B cell (primary cell): ENCODE measurements around the gene SDF2L1. TPM values are rescaled to one million over a fixed set of nuclear protein-coding genes. Genes with fewer than 3 reads are reported as not detected.

ENCODE experiments used
- ATAC-seq: fragments of 200-7000 bp; cut with Tn5 transposase; one replicate; pipeline ENCODE4 v1.10.0; 2021; ENCODE audit warnings: low read depth, mild to moderate bottlenecking, moderate number of reproducible peaks, moderate library complexity
- CTCF ChIA-PET: fragments of 350-600 bp; sonication (Branson Sonifier 250); formaldehyde crosslinking; loops from one replicate; lab custom pipeline; 2021; ENCODE audit warnings: antibody characterized with exemption, inconsistent platforms; lab: Charles Lee
- POLR2A ChIA-PET: fragments of 350-600 bp; sonication (Branson Sonifier 250); formaldehyde crosslinking; loops from one replicate; lab custom pipeline; 2021; ENCODE audit warnings: antibody characterized with exemption; lab: Charles Lee
- DNase-seq: peaks from one replicate; pipeline ENCODE4 v3.0.0; 2013
- H2AFZ ChIP-seq: 2 replicates; pipeline ENCODE4 v1.6.1; 2012; ENCODE audit warnings: mild to moderate bottlenecking, low read depth, low read length; ENCODE audit not compliant: insufficient read depth, poor library complexity, severe bottlenecking
- H3K27ac ChIP-seq, 2 donors: 1 replicate in 1 of 2; 2 replicates in 1 of 2; pipeline ENCODE4 v1.5.1; 2012 to 2013; ENCODE audit warnings: low read length in 2 of 2, mild to moderate bottlenecking in 2 of 2, moderate library complexity in 1 of 2
- H3K27me3 ChIP-seq, 4 experiments: fragments of 200-600 bp in 1 of 4; sonication (generic) in 1 of 4; replicated peaks in 1 of 4; 1 replicate in 2 of 4; 2 replicates in 2 of 4; pipeline versions ENCODE4 v1.6.1 to v1.7.0; 2013 to 2016; ENCODE audit warnings: low read length in 3 of 4, mild to moderate bottlenecking in 2 of 4, mixed read lengths in 1 of 4, moderate library complexity in 1 of 4; ENCODE audit not compliant: insufficient read depth in 4 of 4, control insufficient read depth in 3 of 4; ENCODE audit errors: control extremely low read depth in 1 of 4
- H3K36me3 ChIP-seq, 2 experiments: replicated peaks in 1 of 2; 1 replicate in 1 of 2; 2 replicates in 1 of 2; pipeline versions ENCODE4 v1.6.1 to v1.7.1; 2013; ENCODE audit warnings: low read length in 1 of 2; ENCODE audit not compliant: insufficient read depth in 2 of 2, control insufficient read depth in 1 of 2; ENCODE audit errors: control extremely low read depth in 1 of 2, extremely low read depth in 1 of 2
- H3K4me1 ChIP-seq, 2 donors: fragments of 200-600 bp in 1 of 2; sonication (generic) in 1 of 2; 1 replicate in 1 of 2; 2 replicates in 1 of 2; pipeline versions ENCODE4 v1.5.1 to v1.6.1; 2013 to 2017; ENCODE audit warnings: low read length in 2 of 2; ENCODE audit not compliant: control insufficient read depth in 2 of 2, insufficient read depth in 2 of 2
- H3K4me2 ChIP-seq: replicated peaks from 2 replicates; pipeline ENCODE3; 2012; ENCODE audit warnings: mild to moderate bottlenecking, low read depth, low read length; ENCODE audit not compliant: poor library complexity, severe bottlenecking
- H3K4me3 ChIP-seq, 5 experiments: fragments of 200-600 bp in 1 of 5; sonication (generic) in 1 of 5; 1 replicate in 3 of 5; 2 replicates in 2 of 5; pipeline versions ENCODE4 v1.5.1 to v1.7.0; 2011 to 2016; ENCODE audit warnings: low read length in 4 of 5, mild to moderate bottlenecking in 4 of 5, low read depth in 2 of 5, control low read depth in 1 of 5, moderate library complexity in 1 of 5; ENCODE audit not compliant: insufficient read depth in 1 of 5; ENCODE audit errors: control extremely low read depth in 1 of 5, extremely low read depth in 1 of 5
- H3K79me2 ChIP-seq: fragments of 200-600 bp; sonication (generic); one replicate; pipeline ENCODE4 v1.6.0; 2016; ENCODE audit warnings: low read length; ENCODE audit not compliant: control insufficient read depth, insufficient read depth
- H3K9ac ChIP-seq: fragments of 200-600 bp; sonication (generic); 2 replicates; pipeline ENCODE4 v1.6.1; 2017; ENCODE audit warnings: mild to moderate bottlenecking, low read length, moderate library complexity
- H3K9me3 ChIP-seq, 3 donors: one replicate each; pipeline versions ENCODE4 v1.6.1 to v1.7.1; 2013; ENCODE audit warnings: low read length in 2 of 3; ENCODE audit not compliant: control insufficient read depth in 2 of 3, insufficient read depth in 1 of 3; ENCODE audit errors: control extremely low read depth in 1 of 3
- H4K20me1 ChIP-seq: 2 replicates; pipeline ENCODE4 v1.6.0; 2012; ENCODE audit warnings: mild to moderate bottlenecking, low read length; ENCODE audit not compliant: insufficient read depth, control insufficient read depth, poor library complexity, severe bottlenecking
- H3K27ac Mint-ChIP-seq: one replicate; pipeline ENCODE4 v1.8.0; 2021; ENCODE audit warnings: mixed read lengths
- H3K27me3 Mint-ChIP-seq: one replicate; pipeline ENCODE4 v1.8.0; 2021; ENCODE audit warnings: mixed read lengths
- H3K4me1 Mint-ChIP-seq: one replicate; pipeline ENCODE4 v1.8.0; 2021; ENCODE audit warnings: mixed read lengths
- H3K4me3 Mint-ChIP-seq: one replicate; pipeline ENCODE4 v1.8.0; 2021; ENCODE audit warnings: mixed read lengths
- H3K9me3 Mint-ChIP-seq: one replicate; pipeline ENCODE4 v1.8.0; 2022; ENCODE audit warnings: mixed read lengths; ENCODE audit not compliant: insufficient read depth
- CTCF ChIP-seq: fragments of 200-600 bp; IDR thresholded peaks from one replicate; pipeline ENCODE4 v1.8.0; 2022; ENCODE audit warnings: antibody characterized with exemption, mild to moderate bottlenecking
- EZH2 ChIP-seq: IDR thresholded peaks from 2 replicates; pipeline ENCODE4 v1.6.1; 2012; ENCODE audit warnings: borderline replicate concordance, low read depth, mild to moderate bottlenecking, moderate library complexity, low read length; ENCODE audit not compliant: insufficient read depth, poor library complexity, severe bottlenecking
- WGBS: methylation state at CpG from one replicate; pipeline ENCODE4 v1.1.5; 2013; ENCODE audit warnings: missing lambda C conversion rate; ENCODE audit not compliant: insufficient coverage; 5-methylcytosine and 5-hydroxymethylcytosine counted together
- intact Hi-C: fragments of 100-400 bp; cut with micrococcal nuclease; formaldehyde crosslinking; loops from one replicate; pipeline ENCODE4 v1.10.0; 2022
- polyA plus RNA-seq: library from polyadenylated mRNA; depleted of rRNA; stranded (reverse); fragments of >200 nt; gene quantifications from 2 replicates; pipeline ENCODE4 v1.2.3, GENCODE V29; 2012
- total RNA-seq, 2 donors: library from RNA; stranded (reverse); fragments of 120-200 nt in 1 of 2; gene quantifications; 1 replicate in 1 of 2; 2 replicates in 1 of 2; pipeline versions ENCODE4 v1.2.3 to v1.2.4, GENCODE V29; 2013 to 2022

Gene SDF2L1
- total and polyA plus RNA-seq, 2 donors (not counting 1 experiment from before 2014, with no cell fraction given): 15.2 to 23.5 TPM

- peak overlapping the region; percentile 93 for H2AFZ ChIP-seq
- intact Hi-C loops: no loop called here
- H3K9me3 ChIP-seq: no peaks in the 10 kb centered on the region
- ATAC-seq: no peak
- peak overlapping the region; percentile 16 to 67 (median 58) for H3K4me3 ChIP-seq
- Mint-ChIP-seq H3K4me3 (peak overlapping the region; percentile 91), H3K27me3 (no peaks in the 10 kb centered on the region), H3K9me3 (no peaks in the 10 kb centered on the region), H3K27ac (no peak overlapping the region), H3K4me1 (peaks cover 25% of the 10 kb centered on the region)
- H3K4me1 ChIP-seq: peaks cover 10 to 30% of the 10 kb centered on the region in 2 donors
- peak overlapping the region; percentile 65 for H3K9ac ChIP-seq
- no peak overlapping the region for H3K27ac ChIP-seq
- peaks cover 25% of the 10 kb centered on the region for H4K20me1 ChIP-seq
- H3K36me3 ChIP-seq: peaks cover 0 to 4% of the 10 kb centered on the region in 2 experiments
- ChIA-PET POLR2A (interaction anchor here (1.7 kb wide), 1 partner anchor 8 kb away, joined by 7 read pairs; no protein-coding TSS in a partner anchor), CTCF (interaction anchor here (1.9 kb wide), 1 partner anchor 8 kb away, joined by 7 read pairs; the partner anchor contains the start of gene SDF2L1)
- H3K4me2 ChIP-seq: peak overlapping the region; percentile 84
- WGBS: 3% methylated on average over 5 of the region's 6 CpGs
- peaks cover 11% of the 10 kb centered on the region for H3K79me2 ChIP-seq
- TF ChIP-seq CTCF: no peak
- no peak for TF ChIP-seq EZH2
- H3K27me3 ChIP-seq: no peaks in the 10 kb centered on the region
- no peak for DNase-seq
Measured at GRCh38 chr22:21650823-21651520, 8.9 kb downstream of the SDF2L1 start.

GRCh38 chr22:21651521-21652009 is 9.5 kb downstream of the SDF2L1 start:
- peak overlapping the region; percentile 91 for H3K4me3 Mint-ChIP-seq
- Histone ChIP-seq H4K20me1 (peaks cover 21% of the 10 kb centered on the region), H3K27ac (no peak overlapping the region), H3K4me3 (peak overlapping the region; percentile 48 to 67 (median 58)), H3K36me3 (peaks cover 0 to 4% of the 10 kb centered on the region in 2 experiments), H2AFZ (peak overlapping the region; percentile 93), H3K4me1 (peaks cover 10 to 27% of the 10 kb centered on the region in 2 donors), H3K79me2 (peaks cover 7% of the 10 kb centered on the region), H3K27me3 (no peaks in the 10 kb centered on the region), H3K9me3 (no peaks in the 10 kb centered on the region), H3K4me2 (peak overlapping the region; percentile 84), H3K9ac (peak overlapping the region; percentile 65)
- H3K27ac Mint-ChIP-seq: peak overlapping the region; percentile 63
- under 1% methylated on average over 27 of the region's 29 CpGs for whole genome bisulfite sequencing
- TF ChIP-seq CTCF: no peak
- no peak for TF ChIP-seq EZH2
- ATAC-seq (no peak), DNase-seq (no peak)
- peaks cover 25% of the 10 kb centered on the region for H3K4me1 Mint-ChIP-seq
- ChIA-PET POLR2A (interaction anchor here (1.0 to 2.1 kb wide), 3 partner anchors 9 to 22 kb away, joined by 3 to 7 read pairs (median 5); no protein-coding TSS in a partner anchor), CTCF (interaction anchor here (1.4 to 1.9 kb wide), 2 partner anchors 9 to 23 kb away, joined by 6 to 7 read pairs; partner anchors contain the start of gene SDF2L1)
- intact Hi-C loops: loop anchor here (1.0 kb wide), 1 partner anchor 15 kb away; the partner anchor contains the start of gene PPIL2
- H3K27me3 Mint-ChIP-seq: no peaks in the 10 kb centered on the region
- H3K9me3 Mint-ChIP-seq: no peaks in the 10 kb centered on the region
